Keratinocyte (primary cell): ENCODE results near the gene DLGAP1. TPM values are rescaled to one million over a fixed set of nuclear protein-coding genes. Genes with fewer than 3 reads are reported as not detected.

Experiments
- DNase-seq: peaks from one replicate; pipeline ENCODE4 v3.0.0-alpha.2; 2011; ENCODE audit warnings: low read depth, missing footprints, low spot score
- FAIRE-seq: peaks from 2 replicates; lab custom pipeline; 2011; peaks lifted over from hg19 to GRCh38; lab: Jason Lieb, UNC
- H2AFZ ChIP-seq: 2 replicates; pipeline ENCODE4 v1.6.0; 2012; ENCODE audit warnings: low read length, control low read depth, inconsistent platforms; ENCODE audit not compliant: control insufficient read depth
- H3K27ac ChIP-seq: 2 replicates; pipeline ENCODE4 v1.5.1; 2011; ENCODE audit warnings: low read length; ENCODE audit not compliant: control insufficient read depth, insufficient read depth
- H3K27me3 ChIP-seq: 3 replicates; pipeline ENCODE4 v1.6.0; 2011; ENCODE audit warnings: low read length; ENCODE audit not compliant: control insufficient read depth, insufficient read depth; ENCODE audit errors: extremely low read depth
- H3K36me3 ChIP-seq, 2 experiments: 2 replicates in 1 of 2; 3 replicates in 1 of 2; pipeline ENCODE4 v1.5.1; 2011; ENCODE audit warnings: low read length in 2 of 2, mild to moderate bottlenecking in 1 of 2; ENCODE audit not compliant: control insufficient read depth in 2 of 2, insufficient read depth in 2 of 2; ENCODE audit errors: extremely low read depth in 1 of 2
- H3K4me1 ChIP-seq: 3 replicates; pipeline ENCODE4 v1.5.1; 2011; ENCODE audit warnings: low read length; ENCODE audit not compliant: control insufficient read depth, insufficient read depth; ENCODE audit errors: extremely low read depth
- H3K4me2 ChIP-seq: 3 replicates; pipeline ENCODE4 v1.6.0; 2011; ENCODE audit warnings: low read depth, low read length; ENCODE audit not compliant: control insufficient read depth, insufficient read depth; ENCODE audit errors: extremely low read depth
- H3K4me3 ChIP-seq, 3 experiments: fragments of 200-600 bp in 1 of 3; sonication (generic) in 1 of 3; 2 replicates in 2 of 3; 3 replicates in 1 of 3; pipeline ENCODE4 v1.5.1; 2011 to 2016; ENCODE audit warnings: low read length in 3 of 3, mild to moderate bottlenecking in 3 of 3, control low read depth in 2 of 3, inconsistent platforms in 1 of 3, low read depth in 1 of 3, mixed read lengths in 1 of 3, mixed run types in 1 of 3, moderate library complexity in 1 of 3; ENCODE audit not compliant: control insufficient read depth in 2 of 3, insufficient read depth in 2 of 3; ENCODE audit errors: extremely low read depth in 1 of 3
- H3K79me2 ChIP-seq: 2 replicates; pipeline ENCODE4 v1.6.0; 2012; ENCODE audit warnings: low read length; ENCODE audit not compliant: control insufficient read depth, insufficient read depth
- H3K9ac ChIP-seq: 3 replicates; pipeline ENCODE4 v1.6.0; 2011; ENCODE audit warnings: low read length; ENCODE audit not compliant: control insufficient read depth, insufficient read depth; ENCODE audit errors: extremely low read depth
- H3K9me1 ChIP-seq: 3 replicates; pipeline ENCODE4 v1.6.0; 2011; ENCODE audit warnings: low read length; ENCODE audit not compliant: control insufficient read depth, insufficient read depth; ENCODE audit errors: extremely low read depth
- H3K9me3 ChIP-seq: 2 replicates; pipeline ENCODE4 v1.5.1; 2012; ENCODE audit warnings: low read depth, low read length; ENCODE audit not compliant: control insufficient read depth
- H4K20me1 ChIP-seq: 3 replicates; pipeline ENCODE4 v1.6.0; 2011; ENCODE audit warnings: low read length; ENCODE audit not compliant: control insufficient read depth, insufficient read depth; ENCODE audit errors: extremely low read depth
- EZH2 ChIP-seq: IDR thresholded peaks from one replicate; pipeline ENCODE4 v1.6.1; 2012; ENCODE audit warnings: inconsistent platforms, mild to moderate bottlenecking, low read length, moderate library complexity
- dilution Hi-C: fragments of 300-500 bp; cut with MboI; formaldehyde crosslinking; loops from one replicate; pipeline ENCODE4 v1.7.0; 2020; ENCODE audit warnings: low sequenced_read_pairs; ENCODE audit not compliant: extremely low pct_ligation_motif_present
- polyA plus RNA-seq, 5 experiments: library from polyadenylated mRNA; depleted of rRNA in 3 of 5; stranded (reverse) in 3 of 5; stranded (forward) in 1 of 5; unstranded in 1 of 5; fragments of >200 nt; gene quantifications; 1 replicate in 1 of 5; 2 replicates in 3 of 5; 3 replicates in 1 of 5; pipeline versions ENCODE4 v1.2.1 to v1.2.3, GENCODE V29; 2011 to 2012; ENCODE audit warnings: missing spikeins in 2 of 5, low read depth in 1 of 5, low replicate concordance in 1 of 5
- TF ChIP-seq, protein P1 (sequence below), 3 experiments: IDR thresholded peaks in 1 of 3; conservative IDR thresholded peaks in 1 of 3; optimal IDR thresholded peaks in 1 of 3; 2 replicates in 2 of 3; 3 replicates in 1 of 3; pipeline versions ENCODE3 to v1.5.1; 2011; ENCODE audit warnings: low read length in 3 of 3, mild to moderate bottlenecking in 3 of 3, moderate library complexity in 2 of 3, control low read depth in 1 of 3, inconsistent platforms in 1 of 3; ENCODE audit not compliant: insufficient read depth in 2 of 3; ENCODE audit errors: extremely low read depth in 1 of 3

Gene DLGAP1
- polyA plus RNA-seq, 1 donor (not counting 4 experiments of a cell fraction or from before 2014, with no cell fraction given), result not detected

- FAIRE-seq (peak; percentile 74), DNase-seq (no peak)
- Histone ChIP-seq H3K9ac (peak overlapping the region; percentile 20), H3K4me3 (no peak overlapping the region), H3K4me2 (peak overlapping the region; percentile 30), H3K9me3 (no peaks in the 10 kb centered on the region), H3K4me1 (peaks cover 47% of the 10 kb centered on the region), H3K9me1 (no peaks in the 10 kb centered on the region), H3K27me3 (no peaks in the 10 kb centered on the region), H2AFZ (no peak overlapping the region), H3K27ac (peak overlapping the region; percentile 69), H3K36me3 (peaks cover 23 to 44% of the 10 kb centered on the region in 2 experiments), H3K79me2 (peaks cover 50% of the 10 kb centered on the region), H4K20me1 (peaks cover 23% of the 10 kb centered on the region)
- TF ChIP-seq EZH2, result no peak
- TF ChIP-seq, protein P1, sequence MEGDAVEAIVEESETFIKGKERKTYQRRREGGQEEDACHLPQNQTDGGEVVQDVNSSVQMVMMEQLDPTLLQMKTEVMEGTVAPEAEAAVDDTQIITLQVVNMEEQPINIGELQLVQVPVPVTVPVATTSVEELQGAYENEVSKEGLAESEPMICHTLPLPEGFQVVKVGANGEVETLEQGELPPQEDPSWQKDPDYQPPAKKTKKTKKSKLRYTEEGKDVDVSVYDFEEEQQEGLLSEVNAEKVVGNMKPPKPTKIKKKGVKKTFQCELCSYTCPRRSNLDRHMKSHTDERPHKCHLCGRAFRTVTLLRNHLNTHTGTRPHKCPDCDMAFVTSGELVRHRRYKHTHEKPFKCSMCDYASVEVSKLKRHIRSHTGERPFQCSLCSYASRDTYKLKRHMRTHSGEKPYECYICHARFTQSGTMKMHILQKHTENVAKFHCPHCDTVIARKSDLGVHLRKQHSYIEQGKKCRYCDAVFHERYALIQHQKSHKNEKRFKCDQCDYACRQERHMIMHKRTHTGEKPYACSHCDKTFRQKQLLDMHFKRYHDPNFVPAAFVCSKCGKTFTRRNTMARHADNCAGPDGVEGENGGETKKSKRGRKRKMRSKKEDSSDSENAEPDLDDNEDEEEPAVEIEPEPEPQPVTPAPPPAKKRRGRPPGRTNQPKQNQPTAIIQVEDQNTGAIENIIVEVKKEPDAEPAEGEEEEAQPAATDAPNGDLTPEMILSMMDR (optimal IDR thresholded peaks at IDR 0.05 in 1 of 3, IDR thresholded peaks at IDR 0.05 in 1 of 3, conservative IDR thresholded peaks at IDR 0.05 in 1 of 3; ENCODE audit: extremely low read depth in 1 of 3, insufficient read depth in 2 of 3, low read length in 3 of 3), result no peak
- dilution Hi-C loops, result no loop called here
Measured at GRCh38 chr18:3458952-3459853, 995.9 kb downstream of the DLGAP1 start.

DNA sequence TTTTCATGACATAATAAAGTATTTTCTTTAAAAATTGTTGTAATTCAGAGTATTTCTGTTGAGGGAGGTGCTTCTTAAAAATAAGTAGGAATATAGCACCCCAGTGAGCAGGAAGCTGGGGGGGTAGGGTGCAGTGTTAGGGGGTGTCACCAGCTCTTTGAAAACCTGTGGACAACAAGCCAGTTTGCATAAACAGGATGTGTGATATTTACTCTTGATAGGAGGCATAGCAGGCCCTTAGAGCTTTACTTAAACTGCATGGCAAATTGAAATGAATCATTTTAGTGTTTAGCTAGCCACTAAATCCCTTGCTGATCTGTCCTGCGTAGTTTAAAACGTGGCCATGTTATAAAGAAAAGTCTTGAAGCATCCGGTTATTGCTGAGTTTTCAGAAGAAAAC is 996.7 kb downstream of the DLGAP1 start:
- H4K20me1 ChIP-seq, result peaks cover 29% of the 10 kb centered on the region
- H3K4me3 ChIP-seq, result no peak overlapping the region

More for the DNA sequence above, 996.7 kb downstream of the DLGAP1 start:
- no peak for TF ChIP-seq EZH2
- TF ChIP-seq, protein P1 (optimal IDR thresholded peaks at IDR 0.05 in 1 of 3, IDR thresholded peaks at IDR 0.05 in 1 of 3, conservative IDR thresholded peaks at IDR 0.05 in 1 of 3; ENCODE audit: extremely low read depth in 1 of 3, insufficient read depth in 2 of 3, low read length in 3 of 3), result no peak
- no peak overlapping the region for H2AFZ ChIP-seq
- peaks cover 23 to 44% of the 10 kb centered on the region in 2 experiments for H3K36me3 ChIP-seq
- no peak for DNase-seq
- peak overlapping the region; percentile 69 for H3K27ac ChIP-seq
- no peak overlapping the region for H3K4me2 ChIP-seq
- H3K4me1 ChIP-seq, result peaks cover 47% of the 10 kb centered on the region
- no peaks in the 10 kb centered on the region for H3K9me3 ChIP-seq
- H3K79me2 ChIP-seq, result peaks cover 58% of the 10 kb centered on the region
- FAIRE-seq, result no peak
- H3K9ac ChIP-seq, result no peak overlapping the region
- dilution Hi-C loops, result no loop called here
- H3K27me3 ChIP-seq, result no peaks in the 10 kb centered on the region
- no peaks in the 10 kb centered on the region for H3K9me1 ChIP-seq
